Measurements from ENCODE around the gene RNF175. TPM values are rescaled to one million over a fixed set of nuclear protein-coding genes. Genes with fewer than 3 reads are reported as not detected.
A peak's percentile ranks its signal among the peaks of the same experiment; 100 is the strongest.
"Not testable (repeated sequence)": the region's sequence is repeated elsewhere in the genome, so short reads cannot be mapped to it uniquely, and the experiment has no call there.

The RNF175 gene
- total RNA-seq, 1 donor from 2014 or later, result not detected

GRCh38 chr4:153684971-153685371 lies 74.9 kb downstream of the RNF175 start:
- ATAC-seq (peak; percentile 68), DNase-seq (ENCODE audit: low spot score) (no peak)

GRCh38 chr4:153684182-153684970 lies 75.4 kb downstream of the RNF175 start, which contains the start of gene TLR2:
Gene TLR2 (plus strand): TSS chr4:153684280. CDS start chr4:153702908, 18,628 bp downstream.
- ATAC-seq, result peak; percentile 91

GRCh38 chr4:153683763-153684181 lies 76.1 kb downstream of the RNF175 start:
- DNase-seq (ENCODE audit: low spot score), result no peak
- ATAC-seq, result no peak

More at GRCh38 chr4:153684182-153684970, 75.4 kb downstream of the RNF175 start, which contains the start of gene TLR2:
- DNase-seq (ENCODE audit: low spot score), result peak; percentile 80

GRCh38 chr4:153679486-153679885 lies 80.3 kb downstream of the RNF175 start:
- DNase-seq (ENCODE audit: low spot score), result no peak

GRCh38 chr4:153676984-153677383 lies 82.8 kb downstream of the RNF175 start:
- no peak for DNase-seq (ENCODE audit: low spot score)
- ATAC-seq, result no peak

More at GRCh38 chr4:153679486-153679885, 80.3 kb downstream of the RNF175 start:
- ATAC-seq, result no peak

- DNase-seq (ENCODE audit: low spot score), result no peak
- no peak for ATAC-seq
These were observed 83.3 kb downstream of the RNF175 start for GRCh38 chr4:153676486-153676885.

GRCh38 chr4:153669838-153670237 lies 90.0 kb downstream of the RNF175 start:
- ATAC-seq (no peak), DNase-seq (ENCODE audit: low spot score) (no peak)

GRCh38 chr4:153668647-153669046 lies 91.2 kb downstream of the RNF175 start:
- no peak for ATAC-seq
- DNase-seq (ENCODE audit: low spot score), result no peak

- DNase-seq (ENCODE audit: low spot score); ATAC-seq: not testable (repeated sequence)
These were observed 93.3 kb downstream of the RNF175 start for GRCh38 chr4:153666505-153666904.

GRCh38 chr4:153663667-153664066 lies 96.2 kb downstream of the RNF175 start:
- no peak for ATAC-seq
- DNase-seq (ENCODE audit: low spot score), result no peak

- no peak for ATAC-seq
These were observed 97.9 kb downstream of the RNF175 start for GRCh38 chr4:153661908-153662307.

GRCh38 chr4:153661215-153661822 lies 98.5 kb downstream of the RNF175 start:
- no peak for DNase-seq (ENCODE audit: low spot score)
- ATAC-seq, result peak; percentile 51

More at GRCh38 chr4:153661908-153662307, 97.9 kb downstream of the RNF175 start:
- no peak for DNase-seq (ENCODE audit: low spot score)

Other genes with a start within 250 kb of the RNF175 start
- 5.0 TPM for gene TLR2, start 75.7 kb downstream of the RNF175 start, total RNA-seq
- 0.55 TPM for gene SFRP2, start 29.1 kb upstream of the RNF175 start, total RNA-seq

All from left lobe of liver (tissue), 2 donors.